CD4-positive, alpha-beta T cell treated with Interleukin-17A for 1 hour (primary cell): ENCODE results near the gene ATP13A3.
"Not testable (repeated sequence)": the region's sequence is repeated elsewhere in the genome, so short reads cannot be mapped to it uniquely, and the experiment has no call there.

ENCODE experiments used
- DNase-seq: peaks from one replicate; pipeline ENCODE4 v3.0.0-alpha.2; 2020

The ATP13A3 gene

DNA sequence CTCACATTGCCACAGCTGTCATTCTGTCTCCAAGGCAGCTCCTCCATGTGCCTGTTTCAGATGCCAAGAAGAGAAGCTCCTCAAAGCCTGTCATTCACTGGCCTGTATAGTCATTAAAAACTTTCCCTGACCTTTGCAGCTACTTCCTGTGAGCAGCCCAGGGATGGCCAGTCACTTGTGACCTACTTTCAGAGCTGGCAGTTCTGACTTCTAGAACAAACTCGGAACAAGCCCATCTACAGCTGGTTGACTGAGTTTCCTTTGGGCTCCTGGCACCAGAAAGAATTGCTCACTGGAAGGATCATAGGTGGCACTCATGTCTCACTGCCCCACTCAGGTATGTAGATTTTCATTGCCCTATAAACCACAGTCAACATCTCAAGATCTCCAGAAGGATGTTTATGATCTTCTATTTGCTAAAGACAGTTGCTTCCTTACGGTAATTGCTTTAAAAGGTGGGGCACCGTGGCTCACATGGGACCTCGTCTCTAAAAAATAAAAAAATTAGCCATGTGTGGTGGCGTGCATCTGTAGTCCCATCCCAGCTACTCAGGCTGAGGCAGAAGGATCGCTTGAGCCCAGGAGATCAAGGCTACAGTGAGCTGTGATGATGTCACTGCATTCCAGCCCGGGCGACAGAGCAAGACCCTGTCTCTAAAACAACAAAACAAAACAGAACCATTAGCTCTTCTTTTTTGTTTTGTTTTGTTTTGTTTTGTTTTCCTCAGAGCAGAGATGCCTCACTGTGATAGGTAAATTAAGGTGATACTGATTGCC, 11.2 kb upstream of the ATP13A3 start:
- DNase-seq, result no peak

DNA sequence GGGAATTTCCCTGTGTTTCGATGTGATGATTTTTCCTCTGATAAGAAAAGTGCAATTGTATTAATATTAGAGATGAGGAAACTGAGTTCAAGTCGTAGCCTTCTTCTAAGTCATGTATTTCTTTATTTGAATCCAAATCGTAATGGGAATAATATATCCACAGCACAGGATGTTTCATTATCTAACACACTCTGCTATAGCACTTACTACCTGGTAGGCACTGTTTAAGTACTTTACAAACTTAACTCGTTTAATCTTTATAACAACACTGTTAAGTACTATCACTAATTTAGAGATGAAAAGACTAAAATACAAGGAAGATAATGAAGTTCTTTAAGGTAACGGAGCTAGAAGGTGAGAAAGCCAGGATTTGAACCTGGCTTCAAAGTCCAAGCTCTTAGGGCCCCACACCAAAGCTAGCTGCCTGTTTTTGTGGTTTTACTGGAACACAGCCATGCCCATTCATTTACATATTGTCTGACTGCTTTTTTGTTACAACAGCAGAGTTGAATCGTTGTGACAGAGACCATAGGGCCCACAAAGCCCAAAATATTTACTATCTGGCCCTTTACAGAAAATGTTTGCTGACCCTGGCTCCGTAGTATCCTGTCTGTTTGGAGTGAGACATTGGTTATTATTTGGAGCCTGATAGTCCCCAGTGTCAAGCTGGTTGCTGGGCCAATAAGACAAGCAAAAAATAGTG, 9.6 kb upstream of the ATP13A3 start:
- DNase-seq, result no peak

DNA sequence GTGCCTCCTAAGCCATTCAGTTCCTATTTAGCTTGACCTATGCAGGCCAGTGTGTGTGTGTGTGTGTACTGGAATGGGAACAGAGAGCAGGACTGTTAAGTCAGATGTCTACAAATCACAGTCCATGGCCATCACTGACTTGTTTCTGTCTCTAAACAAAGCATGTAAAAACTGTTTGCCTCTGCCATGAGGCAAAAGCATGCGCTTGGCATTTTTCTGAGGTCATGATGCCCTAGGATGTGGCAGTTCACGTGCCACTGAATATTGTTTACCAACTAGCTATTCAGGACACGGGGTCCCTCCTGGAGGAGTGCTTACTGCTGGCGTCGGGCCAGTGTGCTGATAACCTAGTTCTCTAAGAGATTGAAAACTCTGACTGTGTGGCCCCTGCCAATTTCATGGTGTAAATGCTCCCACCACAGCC, 8.2 kb upstream of the ATP13A3 start:
- no peak for DNase-seq

DNA sequence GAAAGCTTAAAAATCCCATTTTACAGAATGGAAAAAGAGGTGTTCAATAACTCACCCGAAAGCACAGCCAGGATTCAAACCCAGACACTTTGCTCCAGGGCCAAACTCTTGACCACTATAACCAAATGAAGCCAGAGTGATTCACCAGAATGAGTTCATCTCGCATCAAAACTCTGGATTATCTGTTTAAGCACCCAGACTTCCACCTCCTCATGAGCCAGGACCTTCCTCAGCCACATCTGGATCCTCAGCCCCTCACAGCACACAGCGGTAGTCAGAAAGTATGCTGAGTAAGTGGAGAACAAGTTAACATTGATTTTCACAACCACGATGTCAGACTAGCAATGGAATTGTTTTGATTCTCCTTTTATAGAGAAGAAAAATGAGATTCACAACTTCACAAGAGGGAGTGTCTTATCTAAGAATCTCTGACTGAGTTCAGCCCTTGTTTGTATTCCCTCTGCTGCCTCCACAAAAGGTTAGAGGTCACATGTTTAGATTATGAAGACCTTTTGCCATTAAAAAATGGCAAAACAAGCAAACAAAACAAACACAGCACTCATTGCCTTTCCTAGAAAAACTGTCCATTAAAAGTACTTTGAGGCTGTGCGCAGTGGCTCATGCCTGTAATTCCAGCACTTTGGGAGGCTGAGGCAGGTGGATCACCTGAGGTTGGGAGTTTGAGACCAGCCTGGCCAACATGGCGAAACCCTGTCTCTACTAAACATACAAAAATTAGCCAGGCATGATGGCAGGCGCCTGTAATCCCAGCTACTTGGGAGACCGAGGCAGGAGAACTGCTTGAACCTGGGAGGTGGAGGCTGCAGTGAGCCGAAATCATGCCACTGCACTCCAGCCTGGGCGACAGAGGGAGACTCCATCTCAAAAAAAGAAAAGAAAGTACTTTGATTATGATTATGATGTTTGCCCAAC, 7.5 kb upstream of the ATP13A3 start:
- DNase-seq, result not testable (repeated sequence)

DNA sequence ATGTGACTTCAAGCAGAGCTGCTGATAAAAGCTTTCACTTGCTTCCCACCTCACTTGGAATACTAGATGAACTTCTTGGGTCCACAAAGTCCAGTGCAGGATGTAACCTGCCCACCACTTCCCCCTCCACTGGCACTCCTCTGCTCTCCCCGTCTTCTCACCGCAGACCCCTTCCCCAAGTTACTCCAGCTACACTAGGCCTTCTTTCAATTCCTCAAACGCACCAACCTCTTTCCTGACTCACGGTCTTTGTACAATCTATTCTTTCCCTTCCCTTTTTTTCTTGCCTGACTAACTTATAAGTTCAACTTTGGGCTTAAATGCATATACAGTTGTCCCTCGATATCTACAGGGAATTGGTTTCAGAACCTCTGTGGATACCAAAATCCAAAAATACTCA, 5.2 kb upstream of the ATP13A3 start:
- no peak for DNase-seq

DNA sequence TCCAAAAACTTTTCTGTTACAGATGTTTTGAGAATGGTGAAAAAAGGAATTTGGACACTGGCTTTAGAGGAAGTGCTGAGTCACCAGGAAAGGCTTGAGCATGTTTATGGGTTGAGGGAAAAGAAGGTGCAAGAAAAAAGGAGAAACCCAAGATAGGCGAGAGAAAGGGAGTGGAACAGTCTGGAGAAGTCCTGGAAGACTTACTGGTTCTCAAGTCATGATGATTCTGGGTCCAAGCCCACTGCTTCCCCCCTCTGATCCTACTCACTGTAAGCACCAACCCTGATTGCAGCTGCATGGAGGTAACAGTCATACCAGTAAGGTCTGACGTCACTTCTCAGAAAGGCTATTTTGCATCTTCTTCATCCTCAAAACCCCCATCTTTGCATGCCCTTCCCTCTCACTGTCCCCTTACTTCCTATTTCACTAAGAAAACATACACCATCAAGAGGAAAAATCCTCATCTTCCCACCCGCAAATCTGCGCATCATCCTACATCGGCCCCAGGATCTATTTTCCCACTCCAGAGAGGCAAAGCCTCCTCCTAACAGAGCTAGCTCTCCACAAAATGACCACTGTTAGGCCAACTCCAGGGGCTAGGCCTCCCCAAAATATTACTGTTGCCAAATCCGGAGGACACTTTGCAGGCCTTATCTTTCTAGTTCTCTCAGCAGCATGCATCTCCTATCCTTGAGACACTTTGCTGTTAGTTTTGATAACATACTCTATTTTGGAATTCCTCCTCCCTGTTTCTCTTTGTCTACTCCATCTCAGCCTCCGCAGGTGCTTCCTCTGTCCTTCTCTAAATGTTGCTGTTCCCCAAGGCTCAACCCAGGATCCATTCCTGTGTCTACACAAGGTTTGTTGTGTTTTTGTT, 3.2 kb upstream of the ATP13A3 start:
- DNase-seq, result no peak

DNA sequence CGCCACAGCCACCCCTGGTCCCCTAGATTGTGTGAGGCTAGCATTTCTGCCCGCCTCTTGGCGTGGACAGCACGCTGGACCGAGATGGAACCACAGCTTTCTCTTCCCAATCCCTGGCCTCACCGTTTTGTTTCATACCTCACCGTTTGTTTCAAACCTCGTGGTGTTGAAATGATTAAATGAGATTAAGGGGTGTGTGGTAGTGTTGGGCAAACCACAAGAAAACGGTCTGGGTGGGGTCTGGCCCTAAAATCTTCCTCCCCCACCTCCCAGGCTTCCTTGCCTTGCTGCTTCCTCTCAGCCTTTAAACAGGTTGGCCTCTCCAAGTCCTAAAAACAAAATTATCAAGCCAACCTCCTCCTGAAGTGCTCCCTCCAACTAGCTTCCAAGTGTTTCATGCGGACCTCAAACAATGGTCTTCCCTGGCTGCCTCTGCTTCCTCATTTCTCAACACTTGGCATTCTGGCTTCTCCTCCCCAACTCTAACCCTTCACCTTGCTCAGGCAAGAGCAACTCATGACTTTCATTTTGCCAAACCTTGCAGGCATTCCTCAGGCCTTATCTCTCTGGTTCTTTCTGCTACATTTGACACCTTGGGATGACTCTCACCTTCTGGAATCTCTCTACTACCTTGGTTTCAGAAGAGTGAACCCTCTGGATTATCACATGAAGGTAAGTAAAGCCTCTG, 1.4 kb upstream of the ATP13A3 start:
- DNase-seq, result peak; percentile 26

DNA sequence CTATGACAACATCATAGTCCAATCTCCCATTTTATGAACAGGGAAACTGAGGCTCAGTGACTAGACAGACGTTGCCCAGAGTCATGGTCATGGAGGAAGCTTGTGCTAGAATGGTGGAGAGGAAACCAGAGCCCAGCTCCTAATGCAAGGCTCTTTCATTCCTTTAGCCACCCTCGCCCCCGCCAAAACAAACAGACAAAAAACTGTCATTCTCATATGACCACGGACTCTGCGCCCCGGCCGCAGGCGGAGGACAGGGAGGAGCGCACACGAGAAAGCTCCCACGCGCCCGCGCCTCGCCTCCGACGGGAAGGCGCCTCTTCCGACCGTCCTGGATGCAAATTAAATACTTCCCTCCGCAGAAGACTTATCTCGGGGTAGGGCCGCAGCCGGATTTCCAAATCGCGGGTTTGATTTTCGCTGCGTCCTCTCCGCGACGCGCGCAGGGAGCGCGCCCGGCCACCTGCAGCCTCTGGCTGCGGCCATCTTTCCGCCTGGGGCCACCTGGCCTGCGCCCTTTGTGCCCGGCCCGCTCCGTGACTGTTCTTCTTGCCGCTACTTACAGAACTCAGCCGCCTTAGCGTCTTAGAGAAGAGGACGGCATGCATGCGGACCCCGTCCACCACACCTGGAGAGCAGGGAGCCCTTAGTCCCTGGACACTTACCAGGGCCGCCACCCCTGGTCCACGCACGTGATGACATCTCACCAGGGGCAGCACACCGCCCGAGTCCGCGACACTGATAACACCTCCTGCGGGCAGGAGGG, 670 bp upstream of the ATP13A3 start:
- DNase-seq, result no peak

DNA sequence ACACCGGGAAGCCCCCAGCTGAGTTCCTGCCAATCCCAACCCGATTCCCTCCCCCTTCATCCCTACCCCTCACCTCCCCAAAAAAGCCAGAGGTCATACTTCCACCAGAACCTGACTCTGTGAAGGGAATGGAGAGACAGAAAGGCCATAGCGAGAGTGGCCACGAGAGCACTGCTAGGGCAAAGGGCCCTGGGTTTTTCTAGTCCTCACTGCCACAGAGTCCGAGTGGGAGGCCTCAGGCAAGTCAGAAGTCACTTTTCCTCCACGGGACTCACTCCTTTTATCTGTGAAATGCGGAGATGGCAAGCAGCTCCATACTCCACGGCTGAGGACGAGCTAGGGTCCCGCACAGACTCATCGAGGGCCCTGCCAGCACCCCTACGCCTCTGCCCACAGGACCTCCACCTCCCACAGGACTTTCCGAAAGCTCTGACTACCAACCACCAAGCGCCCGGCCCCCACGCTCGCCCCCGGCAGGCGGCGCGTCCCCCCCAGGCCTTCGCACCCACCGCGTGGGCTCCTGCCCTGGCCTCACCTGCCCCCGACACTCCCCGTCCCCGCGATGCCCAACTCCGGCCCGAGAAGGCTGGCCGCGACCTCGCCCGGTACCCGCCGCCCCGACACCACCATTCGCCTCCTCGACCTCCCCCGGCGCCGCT, 792 bp downstream of the ATP13A3 start:
- peak; percentile 69 for DNase-seq

DNA sequence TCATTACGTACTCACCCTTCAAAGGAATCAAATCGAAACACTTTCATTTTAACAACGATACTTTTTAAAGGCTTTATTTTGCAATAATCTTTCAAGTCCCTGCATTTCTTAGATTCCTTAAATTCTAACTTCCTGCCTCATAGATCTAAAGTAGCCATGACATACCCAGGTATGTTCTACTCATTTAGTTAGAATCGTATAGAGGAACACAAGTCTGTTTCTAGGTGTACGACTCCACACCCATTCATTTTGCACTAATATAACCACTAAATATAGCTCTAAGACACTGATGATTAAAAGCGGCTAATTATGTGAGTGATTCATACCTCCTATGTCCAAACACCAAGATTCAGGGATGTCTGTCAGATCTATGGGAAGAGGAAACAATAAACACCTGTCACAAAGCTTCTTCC, 1.3 kb downstream of the ATP13A3 start:
- DNase-seq, result peak; percentile 27

DNA sequence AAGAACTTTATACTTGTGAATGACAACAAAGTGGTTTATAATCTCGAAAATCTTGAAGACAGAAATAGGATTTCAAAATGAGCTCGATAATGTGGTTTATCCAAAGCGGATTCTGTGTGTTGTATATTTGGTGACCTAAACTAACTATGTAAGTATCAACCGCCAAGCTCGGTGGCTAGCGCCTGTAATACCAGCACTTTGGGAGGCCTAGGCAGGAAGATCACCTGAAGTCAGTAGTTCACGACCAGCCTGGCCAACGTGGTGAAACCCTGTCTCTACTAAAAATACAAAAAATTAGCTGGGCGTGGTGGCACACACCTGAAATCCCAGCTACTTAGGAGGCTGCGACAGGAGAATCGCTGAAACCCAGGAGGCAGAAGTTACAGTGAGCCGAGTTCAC, 2.2 kb downstream of the ATP13A3 start:
- DNase-seq, result no peak

DNA sequence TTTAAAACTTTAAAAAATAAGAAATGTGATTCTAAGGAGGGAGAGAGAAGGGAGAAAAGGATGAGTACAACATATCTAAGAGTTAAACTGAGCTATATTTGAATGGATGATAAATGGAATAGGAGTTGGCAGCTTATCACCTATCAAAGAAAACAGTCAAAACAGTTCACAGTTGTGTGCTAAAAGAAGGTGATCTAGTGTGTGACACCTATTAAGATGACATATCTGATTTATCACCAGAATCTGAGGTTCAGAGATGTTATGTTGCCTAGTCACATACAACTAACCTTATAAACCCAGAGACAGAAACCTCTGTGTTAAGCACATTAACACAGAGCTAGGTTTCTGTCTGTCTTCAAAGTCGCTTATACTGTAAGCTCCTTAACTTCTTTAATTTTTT, 3.0 kb downstream of the ATP13A3 start:
- DNase-seq, result peak; percentile 18

DNA sequence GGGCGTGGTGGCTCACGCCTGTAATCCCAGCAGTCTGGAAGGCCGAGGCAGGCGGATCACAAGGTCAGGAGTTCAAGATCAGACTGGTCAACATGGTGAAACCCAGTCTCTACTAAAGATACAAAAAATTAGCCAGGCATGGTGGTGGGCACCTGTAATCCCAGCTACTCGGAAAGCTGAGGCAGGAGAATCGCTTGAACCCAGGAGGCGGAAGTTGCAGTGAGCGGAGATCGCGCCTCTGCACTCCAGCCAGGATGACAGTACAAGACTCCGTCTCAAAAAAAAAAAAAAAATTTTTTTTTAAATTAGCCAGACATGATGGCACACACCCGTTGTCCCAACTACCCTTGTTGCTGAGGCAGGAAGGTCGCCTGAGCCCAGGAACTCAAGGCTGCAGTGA, 4.0 kb downstream of the ATP13A3 start:
- not testable (repeated sequence) for DNase-seq

DNA sequence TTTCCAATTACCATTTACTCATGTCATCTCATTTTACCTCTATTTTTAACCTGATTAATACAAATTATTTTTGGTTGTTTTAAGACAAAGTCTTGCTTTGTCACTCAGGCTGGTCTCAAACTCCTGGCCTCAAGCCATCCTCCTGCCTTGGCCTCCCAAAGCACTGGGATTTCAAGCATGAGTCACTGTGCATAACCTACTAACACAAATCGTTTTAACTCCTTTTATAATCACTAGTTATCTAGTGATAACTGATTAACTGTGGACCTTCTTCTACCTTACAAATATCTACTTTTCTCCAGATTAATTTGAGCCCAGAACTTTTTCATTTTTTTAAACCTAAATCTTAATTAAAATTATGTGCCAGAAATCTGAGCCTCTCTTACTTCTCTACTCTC, 4.6 kb downstream of the ATP13A3 start:
- DNase-seq, result no peak

DNA sequence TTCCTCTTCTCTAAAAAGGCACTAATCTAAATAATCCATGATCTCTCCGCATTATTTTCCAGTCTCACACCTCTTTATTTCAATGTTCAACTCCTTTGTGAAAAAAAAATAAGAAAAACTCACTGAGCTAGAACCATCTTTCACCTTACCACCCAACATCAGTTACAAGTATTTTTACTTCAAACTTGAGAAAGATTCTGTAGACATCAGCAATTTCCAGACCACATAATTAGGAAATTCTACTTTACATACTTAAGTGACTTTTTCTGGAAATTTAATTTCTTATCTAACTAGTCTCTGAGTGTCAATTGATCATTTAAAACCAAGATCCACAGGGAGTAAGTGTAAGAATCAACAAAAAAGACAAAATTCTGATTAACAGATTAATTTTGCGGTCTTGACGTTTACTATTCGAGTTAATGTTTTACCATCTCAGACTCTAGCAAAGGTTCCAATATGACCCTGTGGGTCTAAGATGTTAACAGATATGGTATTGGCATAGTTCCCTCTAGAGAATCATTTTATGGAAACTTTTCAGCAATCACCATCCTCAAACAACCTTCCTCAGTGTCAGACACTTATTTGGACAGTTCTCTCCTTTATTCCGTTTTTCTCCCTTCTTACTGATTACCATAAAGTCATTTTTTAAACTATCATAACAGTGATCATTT, 5.1 kb downstream of the ATP13A3 start:
- DNase-seq, result no peak

DNA sequence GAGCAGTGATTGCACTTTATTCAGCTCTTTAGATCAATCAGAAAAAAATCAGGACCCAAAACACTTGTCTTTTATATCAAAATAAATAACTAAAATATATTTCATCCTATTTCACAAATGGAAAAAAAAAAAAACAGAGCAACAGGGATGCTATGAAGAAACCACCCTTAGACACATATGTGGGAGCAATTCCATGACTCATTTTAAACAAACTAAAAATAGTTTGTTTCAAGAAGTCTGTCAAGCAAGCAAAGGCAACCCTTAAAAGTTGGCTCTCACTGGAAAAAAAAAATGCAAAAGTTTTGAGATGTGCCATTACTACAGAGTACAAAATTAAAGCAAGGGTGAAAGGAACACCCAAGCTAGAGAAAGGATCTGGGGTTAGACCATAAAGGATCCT, 5.7 kb downstream of the ATP13A3 start:
- no peak for DNase-seq

DNA sequence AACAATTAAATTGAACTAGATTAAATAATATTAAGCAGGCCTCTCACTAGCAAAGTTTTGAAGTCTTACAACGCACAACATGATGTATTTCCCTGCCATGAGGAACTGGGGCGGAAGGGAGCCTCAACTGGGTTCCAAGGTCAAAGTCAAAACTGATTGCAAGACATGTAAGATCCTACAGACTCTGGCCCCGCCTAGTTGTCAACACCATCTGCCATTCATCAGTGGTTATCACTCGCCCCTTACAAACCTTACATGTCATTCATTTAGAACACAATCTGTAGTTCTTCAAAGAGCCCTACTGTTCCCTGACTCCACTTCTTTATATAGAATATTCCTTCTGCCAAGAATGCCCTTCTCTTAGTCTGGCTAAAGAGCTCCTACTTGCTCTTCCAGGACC, 10.0 kb downstream of the ATP13A3 start:
- no peak for DNase-seq

DNA sequence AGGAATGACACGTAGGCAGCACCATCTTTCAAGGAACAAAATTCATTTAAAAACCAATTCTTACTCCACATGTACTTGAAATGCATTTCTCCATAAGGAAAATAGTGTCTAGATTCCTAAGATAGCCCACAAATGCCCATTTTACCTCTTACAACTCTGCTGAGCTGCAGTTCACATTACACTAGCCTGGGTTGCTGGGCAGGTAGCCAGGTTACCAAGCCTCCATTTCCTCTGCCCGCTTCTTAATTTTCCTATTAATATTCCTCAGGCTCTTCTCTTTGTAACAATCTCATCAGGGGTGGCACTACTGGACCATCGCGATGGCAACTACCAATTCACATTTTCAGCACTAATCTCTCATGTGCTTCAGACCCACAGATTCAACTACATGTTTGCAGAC, 10.8 kb downstream of the ATP13A3 start:
- DNase-seq, result no peak

DNA sequence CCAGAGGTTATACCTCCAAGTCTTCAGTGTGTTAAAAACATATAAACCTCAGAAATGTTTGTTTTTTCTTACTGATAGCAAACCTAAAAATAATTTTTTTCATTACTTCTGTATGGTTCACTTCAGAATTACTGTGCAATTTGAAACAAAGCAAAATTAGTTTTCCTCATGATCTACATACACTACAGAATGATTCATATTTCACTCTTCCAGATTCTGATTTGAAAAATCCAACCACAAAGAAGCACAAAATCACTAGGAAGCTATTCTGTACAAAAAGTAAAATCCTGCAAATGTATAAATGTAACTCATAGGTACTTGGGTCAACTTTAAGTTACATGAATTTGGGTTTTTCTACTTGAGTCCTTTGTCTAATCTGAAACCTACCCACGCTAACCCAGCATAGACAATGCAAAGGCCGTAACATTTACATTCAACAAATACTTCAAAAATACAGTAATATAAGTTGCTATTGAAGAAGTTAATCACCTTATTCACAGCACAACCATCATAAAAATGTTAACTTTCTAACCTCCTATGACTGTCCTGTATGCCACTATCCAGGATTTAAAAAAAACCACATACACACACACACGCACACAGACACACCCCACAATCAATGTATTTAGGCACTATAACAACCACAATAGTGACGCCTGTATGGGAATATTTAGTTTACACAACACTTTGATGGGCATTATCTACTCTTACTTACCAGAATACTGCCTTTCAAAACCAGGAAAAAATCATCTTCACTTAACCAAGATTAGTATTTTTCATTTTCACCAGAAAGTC, 11.5 kb downstream of the ATP13A3 start:
- DNase-seq, result no peak
